ENCODE results near the gene CCDC9. TPM values are rescaled to one million over a fixed set of nuclear protein-coding genes. Genes with fewer than 3 reads are reported as not detected.

The CCDC9 gene
- total and polyA plus RNA-seq, 2 of the 13 experiments (the other 11 are each of a cell fraction or from before 2014, with no cell fraction given), result 2.9 to 6.3 TPM

GRCh38 chr19:47231215-47232054 lies 24.9 kb upstream of the CCDC9 start (continued):
- 0 out of 2 replicates have a peak, but pooled peaks have one; percentile 22 for TF ChIP-seq HNF4G (IDR thresholded peaks at IDR 0.05; ENCODE audit: borderline replicate concordance, low read depth, low read length)
- TF ChIP-seq HNF4G (CRISPR knock-in tag; IDR thresholded peaks at IDR 0.05; ENCODE audit: borderline replicate concordance, low read depth), result no peak
- TF ChIP-seq, protein P1, sequence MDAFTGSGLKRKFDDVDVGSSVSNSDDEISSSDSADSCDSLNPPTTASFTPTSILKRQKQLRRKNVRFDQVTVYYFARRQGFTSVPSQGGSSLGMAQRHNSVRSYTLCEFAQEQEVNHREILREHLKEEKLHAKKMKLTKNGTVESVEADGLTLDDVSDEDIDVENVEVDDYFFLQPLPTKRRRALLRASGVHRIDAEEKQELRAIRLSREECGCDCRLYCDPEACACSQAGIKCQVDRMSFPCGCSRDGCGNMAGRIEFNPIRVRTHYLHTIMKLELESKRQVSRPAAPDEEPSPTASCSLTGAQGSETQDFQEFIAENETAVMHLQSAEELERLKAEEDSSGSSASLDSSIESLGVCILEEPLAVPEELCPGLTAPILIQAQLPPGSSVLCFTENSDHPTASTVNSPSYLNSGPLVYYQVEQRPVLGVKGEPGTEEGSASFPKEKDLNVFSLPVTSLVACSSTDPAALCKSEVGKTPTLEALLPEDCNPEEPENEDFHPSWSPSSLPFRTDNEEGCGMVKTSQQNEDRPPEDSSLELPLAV (CRISPR knock-in tag; conservative IDR thresholded peaks at IDR 0.05; ENCODE audit: low read depth), result no peak
- TF ChIP-seq, protein P2, sequence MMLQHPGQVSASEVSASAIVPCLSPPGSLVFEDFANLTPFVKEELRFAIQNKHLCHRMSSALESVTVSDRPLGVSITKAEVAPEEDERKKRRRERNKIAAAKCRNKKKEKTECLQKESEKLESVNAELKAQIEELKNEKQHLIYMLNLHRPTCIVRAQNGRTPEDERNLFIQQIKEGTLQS (CRISPR knock-in tag; IDR thresholded peaks at IDR 0.05), result no peak
- TF ChIP-seq, protein P3, sequence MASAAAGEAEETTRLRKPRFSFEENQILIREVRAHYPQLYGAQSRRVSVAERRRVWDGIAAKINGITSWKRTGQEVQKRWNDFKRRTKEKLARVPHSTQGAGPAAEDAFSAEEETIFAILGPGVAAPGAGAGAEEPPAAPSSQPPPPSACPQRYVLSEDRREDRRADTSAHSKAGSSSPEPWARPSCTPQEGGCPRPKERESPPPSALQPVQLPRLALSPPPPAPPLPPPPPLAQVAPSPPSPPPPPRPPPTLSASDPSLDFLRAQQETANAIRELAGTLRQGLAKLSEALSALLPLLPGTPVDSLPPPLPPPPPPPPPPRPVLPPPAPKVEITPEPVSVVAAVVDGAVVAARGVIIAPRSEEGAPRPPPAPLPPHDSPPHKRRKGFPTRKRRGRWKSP (CRISPR knock-in tag; IDR thresholded peaks at IDR 0.05), result no peak
- TF ChIP-seq POLR2AphosphoS2 (IDR thresholded peaks at IDR 0.05; ENCODE audit: low read depth, low read length), result no peak
- TF ChIP-seq TBX3 (IDR thresholded peaks at IDR 0.05; ENCODE audit: borderline replicate concordance), result peak; percentile 45; the same call in 1 of the 2 replicates
- TF ChIP-seq RFXANK (CRISPR knock-in tag; IDR thresholded peaks at IDR 0.05), result peak; percentile 48; the same call in 1 of the 2 replicates
- TF ChIP-seq SP140L (CRISPR knock-in tag; IDR thresholded peaks at IDR 0.05; ENCODE audit: borderline replicate concordance), result no peak
- no peak for TF ChIP-seq U2AF2 (IDR thresholded peaks at IDR 0.05; ENCODE audit: low read depth, low read length)
- TF ChIP-seq PRDM15 (CRISPR knock-in tag; IDR thresholded peaks at IDR 0.05), result no peak
- TF ChIP-seq, protein P4, sequence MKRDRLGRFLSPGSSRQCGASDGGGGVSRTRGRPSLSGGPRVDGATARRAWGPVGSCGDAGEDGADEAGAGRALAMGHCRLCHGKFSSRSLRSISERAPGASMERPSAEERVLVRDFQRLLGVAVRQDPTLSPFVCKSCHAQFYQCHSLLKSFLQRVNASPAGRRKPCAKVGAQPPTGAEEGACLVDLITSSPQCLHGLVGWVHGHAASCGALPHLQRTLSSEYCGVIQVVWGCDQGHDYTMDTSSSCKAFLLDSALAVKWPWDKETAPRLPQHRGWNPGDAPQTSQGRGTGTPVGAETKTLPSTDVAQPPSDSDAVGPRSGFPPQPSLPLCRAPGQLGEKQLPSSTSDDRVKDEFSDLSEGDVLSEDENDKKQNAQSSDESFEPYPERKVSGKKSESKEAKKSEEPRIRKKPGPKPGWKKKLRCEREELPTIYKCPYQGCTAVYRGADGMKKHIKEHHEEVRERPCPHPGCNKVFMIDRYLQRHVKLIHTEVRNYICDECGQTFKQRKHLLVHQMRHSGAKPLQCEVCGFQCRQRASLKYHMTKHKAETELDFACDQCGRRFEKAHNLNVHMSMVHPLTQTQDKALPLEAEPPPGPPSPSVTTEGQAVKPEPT (CRISPR knock-in tag; IDR thresholded peaks at IDR 0.05; ENCODE audit: low read depth), result peak; percentile 23; the same call in 1 of the 2 replicates
- peak; percentile 57 for TF ChIP-seq ASH2L (IDR thresholded peaks at IDR 0.05; ENCODE audit: insufficient read length, low read depth, low read length)
- TF ChIP-seq NCOA5 (CRISPR knock-in tag; IDR thresholded peaks at IDR 0.05), result no peak
- TF ChIP-seq SMAD9 (CRISPR knock-in tag; IDR thresholded peaks at IDR 0.05), result no peak
- TF ChIP-seq NRL (CRISPR knock-in tag; IDR thresholded peaks at IDR 0.05; ENCODE audit: borderline replicate concordance), result no peak; the same call in 1 of the 2 replicates
- TF ChIP-seq, protein P5, sequence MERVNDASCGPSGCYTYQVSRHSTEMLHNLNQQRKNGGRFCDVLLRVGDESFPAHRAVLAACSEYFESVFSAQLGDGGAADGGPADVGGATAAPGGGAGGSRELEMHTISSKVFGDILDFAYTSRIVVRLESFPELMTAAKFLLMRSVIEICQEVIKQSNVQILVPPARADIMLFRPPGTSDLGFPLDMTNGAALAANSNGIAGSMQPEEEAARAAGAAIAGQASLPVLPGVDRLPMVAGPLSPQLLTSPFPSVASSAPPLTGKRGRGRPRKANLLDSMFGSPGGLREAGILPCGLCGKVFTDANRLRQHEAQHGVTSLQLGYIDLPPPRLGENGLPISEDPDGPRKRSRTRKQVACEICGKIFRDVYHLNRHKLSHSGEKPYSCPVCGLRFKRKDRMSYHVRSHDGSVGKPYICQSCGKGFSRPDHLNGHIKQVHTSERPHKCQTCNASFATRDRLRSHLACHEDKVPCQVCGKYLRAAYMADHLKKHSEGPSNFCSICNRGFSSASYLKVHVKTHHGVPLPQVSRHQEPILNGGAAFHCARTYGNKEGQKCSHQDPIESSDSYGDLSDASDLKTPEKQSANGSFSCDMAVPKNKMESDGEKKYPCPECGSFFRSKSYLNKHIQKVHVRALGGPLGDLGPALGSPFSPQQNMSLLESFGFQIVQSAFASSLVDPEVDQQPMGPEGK (CRISPR knock-in tag; IDR thresholded peaks at IDR 0.05), result peak; percentile 96
